GM18499 (cell line): ENCODE results near the gene FZD4.
"Not testable (repeated sequence)": the region's sequence is repeated elsewhere in the genome, so short reads cannot be mapped to it uniquely, and the experiment has no call there.

Experiments used
- ATAC-seq: cut with Tn5 transposase; IDR thresholded peaks from one replicate; pipeline ENCODE4 v1.9.1; 2021; ENCODE audit warnings: moderate number of reproducible peaks; ENCODE audit not compliant: insufficient read depth, unreplicated experiment

FZD4 gene

GRCh38 chr11:86916330-86916729, 38.9 kb downstream of the FZD4 start:
- no peak for ATAC-seq

DNA sequence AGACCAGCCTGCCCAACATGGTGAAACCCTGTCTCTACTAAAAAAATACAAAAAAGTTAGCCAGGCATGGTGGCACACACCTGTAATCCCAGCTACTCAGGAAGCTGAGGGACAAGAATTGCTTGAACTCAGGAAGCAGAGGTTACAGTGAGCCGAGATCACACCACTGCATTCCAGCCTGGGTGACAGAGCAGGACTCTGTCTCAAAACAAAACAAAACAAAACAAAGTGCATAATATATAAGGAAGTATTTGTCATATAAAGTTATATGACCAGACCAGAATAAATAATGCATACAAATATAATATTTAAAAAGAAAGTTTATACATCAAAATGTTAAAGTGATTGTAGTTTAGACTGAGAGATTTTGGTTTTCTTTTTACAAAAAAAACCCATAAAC, 39.3 kb downstream of the FZD4 start:
- not testable (repeated sequence) for ATAC-seq

- ATAC-seq, result no peak
Observed at GRCh38 chr11:86914865-86915519, 40.2 kb downstream of the FZD4 start.

DNA sequence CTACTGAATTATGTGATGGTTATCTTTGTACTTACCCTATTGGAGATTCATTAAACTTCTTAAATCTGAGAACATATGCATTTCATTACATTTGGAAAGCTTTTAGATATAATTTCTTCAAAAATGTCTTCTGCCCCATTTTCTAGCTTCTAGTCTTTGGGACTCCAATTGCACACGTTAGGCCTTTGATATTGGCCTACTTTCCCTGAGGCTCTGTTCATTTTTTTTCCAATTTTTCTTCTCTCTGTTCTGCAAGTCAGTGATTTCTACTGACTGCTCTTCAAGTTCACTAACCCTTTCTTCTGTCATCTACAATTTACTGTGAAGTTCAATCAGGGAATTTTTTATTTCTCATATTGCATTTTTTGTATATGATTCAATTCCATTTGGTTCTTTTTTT, 43.0 kb downstream of the FZD4 start:
- ATAC-seq, result no peak

- ATAC-seq, result no peak
Observed at GRCh38 chr11:86910592-86910991, 44.6 kb downstream of the FZD4 start.

- no peak for ATAC-seq
Observed at GRCh38 chr11:86906198-86906597, 49.0 kb downstream of the FZD4 start.

DNA sequence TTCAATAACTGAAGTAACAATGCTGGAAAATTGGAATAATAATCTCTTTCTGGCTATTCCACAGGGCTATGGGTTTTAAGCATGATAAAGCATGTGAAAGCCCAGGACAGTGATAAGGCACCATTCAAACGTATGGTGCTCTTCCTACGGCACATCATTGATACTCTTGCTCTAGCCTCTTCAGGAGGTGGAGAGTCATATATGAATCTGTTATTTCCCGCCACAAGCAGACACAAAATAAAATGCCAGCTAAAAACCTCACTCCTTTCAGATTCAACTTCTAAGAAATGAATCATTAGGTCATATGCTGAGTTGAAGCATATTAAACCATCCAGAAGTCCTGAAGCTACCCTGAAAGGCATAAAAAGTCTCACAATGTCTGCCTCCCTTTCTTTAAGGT, 49.9 kb downstream of the FZD4 start:
- no peak for ATAC-seq

DNA sequence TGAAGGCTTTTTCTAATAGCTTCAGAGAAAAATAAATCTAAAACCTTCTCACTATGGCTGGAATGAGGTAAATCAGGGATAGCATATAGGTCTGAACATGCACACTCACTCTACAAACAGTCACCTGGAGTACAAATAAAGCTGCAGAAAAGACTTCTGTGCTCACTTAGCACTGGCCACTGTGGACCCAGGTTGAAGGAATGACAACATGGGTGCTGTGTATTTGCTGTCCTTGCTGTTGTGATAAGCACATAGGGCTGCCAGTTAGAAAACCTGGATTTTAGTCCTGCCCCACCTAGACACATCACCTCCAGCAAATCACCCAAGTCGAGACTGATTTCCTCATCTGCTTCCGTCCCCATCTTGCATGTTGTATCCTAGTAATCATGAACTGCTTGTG, 51.2 kb downstream of the FZD4 start:
- no peak for ATAC-seq

DNA sequence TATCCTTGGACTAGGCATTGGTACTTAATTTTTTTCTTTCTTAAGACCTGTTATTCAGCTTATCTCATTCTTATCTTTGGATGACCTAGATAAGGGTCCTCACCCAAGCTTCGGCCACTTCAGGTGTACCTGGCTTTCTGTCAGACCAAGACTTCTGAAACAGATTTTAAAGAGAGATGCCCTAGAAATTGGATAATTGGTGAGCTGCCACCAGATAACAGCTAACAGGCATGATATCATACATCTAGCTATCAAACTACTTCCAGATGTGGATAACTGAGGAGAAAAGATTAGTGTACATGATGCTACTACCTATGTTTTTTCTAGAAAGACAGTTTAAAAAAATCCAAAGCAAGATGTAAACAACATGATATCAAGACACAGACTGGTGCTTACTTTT, 52.9 kb downstream of the FZD4 start:
- no peak for ATAC-seq

GRCh38 chr11:86901599-86901998, 53.6 kb downstream of the FZD4 start:
- no peak for ATAC-seq

DNA sequence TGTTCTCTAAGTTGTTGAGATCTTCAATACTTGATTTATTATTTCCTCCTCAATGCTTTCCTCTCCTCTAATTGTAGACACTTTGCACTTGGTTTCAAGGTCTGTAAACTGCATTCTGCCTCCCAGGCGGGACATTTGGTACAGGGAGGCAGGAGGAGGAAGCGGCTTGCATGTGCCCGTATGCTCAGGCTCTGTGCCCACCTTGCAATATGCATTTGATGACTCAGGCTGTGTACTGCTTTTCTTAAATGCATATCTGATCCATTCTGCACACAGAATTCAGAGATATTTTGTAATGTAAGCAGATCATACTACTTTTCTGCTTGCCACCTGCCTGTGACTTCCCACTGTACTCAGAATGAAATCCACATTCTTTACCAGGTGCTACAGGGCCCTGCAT, 55.0 kb downstream of the FZD4 start:
- ATAC-seq, result no peak

GRCh38 chr11:86898689-86899088, 56.5 kb downstream of the FZD4 start:
- no peak for ATAC-seq

DNA sequence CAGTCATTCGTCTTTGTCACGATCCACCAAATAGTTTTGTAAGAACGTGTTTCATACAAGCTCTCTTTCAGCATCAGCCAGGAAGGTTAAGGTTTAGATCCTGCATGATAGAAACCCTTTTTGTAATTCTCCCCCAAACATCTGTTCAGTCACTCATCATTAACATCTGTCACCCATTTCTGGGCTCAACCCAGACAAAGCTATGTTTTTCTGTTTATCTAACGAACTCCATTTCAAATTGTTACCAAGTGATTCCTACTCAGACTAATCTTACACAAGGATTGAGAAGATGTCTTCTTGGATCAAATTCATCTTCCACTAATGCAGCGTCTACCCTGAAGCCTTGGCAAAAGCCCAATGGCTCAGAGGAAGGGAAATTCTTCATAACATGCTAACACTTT, 58.8 kb downstream of the FZD4 start:
- no peak for ATAC-seq
